Activated T-cell treated with anti-CD3 and anti-CD28 coated beads, Interleukin-2, amount 50 U/mL, for 4 hours (primary cell): ENCODE measurements around the gene NEAT1. TPM values are rescaled to one million over a fixed set of nuclear protein-coding genes. Genes with fewer than 3 reads are reported as not detected.
A peak's percentile ranks its signal among the peaks of the same experiment; 100 is the strongest.

Experiments
- ATAC-seq, 2 donors: fragments of 200-7000 bp; cut with Tn5 transposase; one replicate each; pipeline ENCODE4 v1.10.0; 2021
- DNase-seq: peaks from one replicate; pipeline ENCODE4 v3.0.0-alpha.2; 2020
- H3K27me3 Mint-ChIP-seq: one replicate; pipeline ENCODE4 v1.8.0; 2021; ENCODE audit warnings: low read depth, mixed read lengths
- H3K36me3 Mint-ChIP-seq: one replicate; pipeline ENCODE4 v1.8.0; 2022; ENCODE audit warnings: mixed read lengths; ENCODE audit not compliant: insufficient read depth
- H3K4me1 Mint-ChIP-seq: one replicate; pipeline ENCODE4 v1.8.0; 2021; ENCODE audit warnings: low read depth, mixed read lengths
- H3K4me3 Mint-ChIP-seq: one replicate; pipeline ENCODE4 v1.8.0; 2021; ENCODE audit warnings: mild to moderate bottlenecking, moderate library complexity, mixed read lengths
- H3K9me3 Mint-ChIP-seq: one replicate; pipeline ENCODE4 v1.8.0; 2021; ENCODE audit warnings: mixed read lengths
- total RNA-seq, 3 donors: library from RNA; stranded (reverse); gene quantifications; one replicate each; pipeline ENCODE4 v1.2.1, GENCODE V29; 2021

NEAT1 gene
- total RNA-seq, 3 donors from 2014 or later = 95.5 to 136 (median 123) TPM

GRCh38 chr11:65429724-65430405 is 7.3 kb downstream of the NEAT1 start:
- H3K4me1 Mint-ChIP-seq = peaks cover 81% of the 10 kb centered on the region
- H3K4me3 Mint-ChIP-seq = peak overlapping the region; percentile 100
- ATAC-seq (no peak), DNase-seq (peak; percentile 24)
- no peaks in the 10 kb centered on the region for H3K9me3 Mint-ChIP-seq
- peaks cover 32% of the 10 kb centered on the region for H3K36me3 Mint-ChIP-seq
- H3K27me3 Mint-ChIP-seq = no peaks in the 10 kb centered on the region

GRCh38 chr11:65430406-65431217 is 8.0 kb downstream of the NEAT1 start:
- Mint-ChIP-seq H3K9me3 (no peaks in the 10 kb centered on the region), H3K4me3 (peak overlapping the region; percentile 100), H3K4me1 (peaks cover 88% of the 10 kb centered on the region), H3K27me3 (no peaks in the 10 kb centered on the region), H3K36me3 (peaks cover 39% of the 10 kb centered on the region)
- ATAC-seq (no peak), DNase-seq (no peak)

GRCh38 chr11:65431451-65432099 is 9.0 kb downstream of the NEAT1 start:
- Mint-ChIP-seq H3K4me3 (peak overlapping the region; percentile 66), H3K27me3 (no peaks in the 10 kb centered on the region), H3K9me3 (no peaks in the 10 kb centered on the region), H3K4me1 (peaks cover 90% of the 10 kb centered on the region), H3K36me3 (peaks cover 36% of the 10 kb centered on the region)
- ATAC-seq = peak; percentile 12 to 21
- DNase-seq = no peak

- peaks cover 85% of the 10 kb centered on the region for H3K4me1 Mint-ChIP-seq
- ATAC-seq = no peak
- H3K36me3 Mint-ChIP-seq = peaks cover 32% of the 10 kb centered on the region
Measured at GRCh38 chr11:65432100-65432650, 9.6 kb downstream of the NEAT1 start.

GRCh38 chr11:65432686-65433582 is 10.3 kb downstream of the NEAT1 start:
- H3K9me3 Mint-ChIP-seq = no peaks in the 10 kb centered on the region
- H3K4me1 Mint-ChIP-seq = peaks cover 82% of the 10 kb centered on the region
- no peak for ATAC-seq
- H3K27me3 Mint-ChIP-seq = no peaks in the 10 kb centered on the region
- H3K4me3 Mint-ChIP-seq = peak overlapping the region; percentile 3
- peaks cover 32% of the 10 kb centered on the region for H3K36me3 Mint-ChIP-seq
- DNase-seq = no peak

More at GRCh38 chr11:65432100-65432650, 9.6 kb downstream of the NEAT1 start:
- no peak for DNase-seq
- Mint-ChIP-seq H3K9me3 (no peaks in the 10 kb centered on the region), H3K4me3 (peak overlapping the region; percentile 66), H3K27me3 (no peaks in the 10 kb centered on the region)

GRCh38 chr11:65433657-65434056 is 11.1 kb downstream of the NEAT1 start:
- Mint-ChIP-seq H3K27me3 (no peaks in the 10 kb centered on the region), H3K4me3 (no peak overlapping the region), H3K36me3 (peaks cover 36% of the 10 kb centered on the region), H3K4me1 (peaks cover 78% of the 10 kb centered on the region), H3K9me3 (no peaks in the 10 kb centered on the region)
- ATAC-seq = no peak
- DNase-seq = no peak

GRCh38 chr11:65434057-65434666 is 11.6 kb downstream of the NEAT1 start:
- H3K4me3 Mint-ChIP-seq = no peak overlapping the region
- H3K36me3 Mint-ChIP-seq = peaks cover 40% of the 10 kb centered on the region
- ATAC-seq = no peak

GRCh38 chr11:65434667-65435410 is 12.2 kb downstream of the NEAT1 start:
- peaks cover 43% of the 10 kb centered on the region for H3K36me3 Mint-ChIP-seq
- H3K4me1 Mint-ChIP-seq = peaks cover 77% of the 10 kb centered on the region
- no peaks in the 10 kb centered on the region for H3K9me3 Mint-ChIP-seq
- ATAC-seq (no peak), DNase-seq (no peak)
- no peaks in the 10 kb centered on the region for H3K27me3 Mint-ChIP-seq
- no peak overlapping the region for H3K4me3 Mint-ChIP-seq

More at GRCh38 chr11:65434057-65434666, 11.6 kb downstream of the NEAT1 start:
- H3K9me3 Mint-ChIP-seq = no peaks in the 10 kb centered on the region
- no peak for DNase-seq
- H3K27me3 Mint-ChIP-seq = no peaks in the 10 kb centered on the region
- H3K4me1 Mint-ChIP-seq = peaks cover 77% of the 10 kb centered on the region

- Mint-ChIP-seq H3K27me3 (no peaks in the 10 kb centered on the region), H3K9me3 (no peaks in the 10 kb centered on the region), H3K4me3 (no peak overlapping the region), H3K36me3 (peaks cover 41% of the 10 kb centered on the region), H3K4me1 (peaks cover 76% of the 10 kb centered on the region)
- ATAC-seq (no peak), DNase-seq (no peak)
Measured at GRCh38 chr11:65435411-65435931, 12.9 kb downstream of the NEAT1 start.

GRCh38 chr11:65435981-65436411 is 13.4 kb downstream of the NEAT1 start:
- Mint-ChIP-seq H3K27me3 (no peaks in the 10 kb centered on the region), H3K9me3 (no peaks in the 10 kb centered on the region), H3K4me3 (no peak overlapping the region), H3K36me3 (peaks cover 42% of the 10 kb centered on the region), H3K4me1 (peaks cover 75% of the 10 kb centered on the region)
- no peak for DNase-seq
- ATAC-seq = peak in 1 of 2 donors; percentile 23

GRCh38 chr11:65436412-65437032 is 13.9 kb downstream of the NEAT1 start:
- DNase-seq (no peak), ATAC-seq (peak; percentile 25 to 31)
- peaks cover 43% of the 10 kb centered on the region for H3K36me3 Mint-ChIP-seq
- no peaks in the 10 kb centered on the region for H3K9me3 Mint-ChIP-seq
- H3K27me3 Mint-ChIP-seq = no peaks in the 10 kb centered on the region
- peaks cover 75% of the 10 kb centered on the region for H3K4me1 Mint-ChIP-seq
- H3K4me3 Mint-ChIP-seq = no peak overlapping the region
